Right cardiac atrium (tissue), 5 donors: ENCODE results near the gene KCNMB2. TPM values are rescaled to one million over a fixed set of nuclear protein-coding genes. Genes with fewer than 3 reads are reported as not detected.

Source experiments
- ATAC-seq, 2 donors: fragments of 200-7000 bp; cut with Tn5 transposase; one replicate each; pipeline versions ENCODE4 v1.8.0 to v1.9.1; 2020; ENCODE audit warnings: moderate library complexity in 2 of 2, mild to moderate bottlenecking in 1 of 2
- DNase-seq, 3 donors: peaks; one replicate each; pipeline ENCODE4 v3.0.0-alpha.2; 2020
- H3K27ac ChIP-seq: one replicate; pipeline ENCODE4 v1.5.1; 2013; ENCODE audit warnings: mild to moderate bottlenecking, low read length, control low read depth, moderate library complexity
- H3K27me3 ChIP-seq: one replicate; pipeline ENCODE4 v1.6.1; 2013; ENCODE audit not compliant: control insufficient read depth, insufficient read depth
- H3K4me1 ChIP-seq: one replicate; pipeline ENCODE4 v1.6.1; 2013; ENCODE audit warnings: low read length; ENCODE audit not compliant: control insufficient read depth, insufficient read depth
- H3K4me3 ChIP-seq: one replicate; pipeline ENCODE4 v1.5.1; 2013; ENCODE audit warnings: low read length, control low read depth
- H3K9me3 ChIP-seq: one replicate; pipeline ENCODE4 v1.6.1; 2013; ENCODE audit warnings: low read length; ENCODE audit not compliant: control insufficient read depth
- WGBS: extraction: QIAGEN DNeasy Blood & Tissue Kit; methylation state at CpG from one replicate; pipeline ENCODE4 v1.1.7; 2013; 5-methylcytosine and 5-hydroxymethylcytosine counted together
- intact Hi-C, 4 donors: fragments of 100-400 bp; cut with DNase I; formaldehyde crosslinking; loops; one replicate each; pipeline versions ENCODE4 v1.11.0 to v1.14.0; 2022 to 2023
- polyA plus RNA-seq: library from polyadenylated mRNA; stranded (reverse); fragments of 200-250 nt; gene quantifications from one replicate; pipeline ENCODE4 v1.2.3, GENCODE V29; 2013
- total RNA-seq, 4 donors: library from RNA; stranded (reverse); fragmentation: NEBNext Ultra II Directional; extraction: Animal tissue kit (Norgen Biotek cat#: 25700); gene quantifications; one replicate each; pipeline ENCODE4 v1.2.1, GENCODE V29; 2021
- donor health status: healthy with polysubstance abuse.
- donor health status: DM: no; HTN: yes; CAD: no.
- donor health status: DM: no; HTN: no; CAD: no.
- donor health status: DM: no; HTN: yes; CAD: no; lungs with severe emphysema.
- donor health status: DM: yes; HTN: yes; CAD: no.

The KCNMB2 gene
- total and polyA plus RNA-seq, 5 donors = 4.5 to 10.0 (median 5.1) TPM

DNA sequence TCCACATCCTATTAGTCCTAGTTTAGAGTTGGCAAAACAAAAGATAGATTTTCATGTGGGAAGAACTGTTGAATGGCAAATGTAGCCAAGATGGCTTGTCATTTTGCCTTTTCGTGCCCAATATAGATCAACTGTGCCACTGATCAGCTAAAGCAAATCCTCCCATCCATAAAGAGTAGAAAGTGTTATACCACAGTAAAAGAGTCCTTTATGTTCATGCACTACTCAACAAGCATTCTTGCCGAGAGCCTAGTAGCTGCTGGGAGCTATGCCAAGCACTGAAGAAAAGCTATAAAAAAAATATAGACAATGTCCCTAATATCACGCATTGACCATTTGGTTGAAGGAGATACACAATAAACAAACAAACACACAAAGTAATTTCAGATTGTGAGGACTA lies 225.2 kb downstream of the KCNMB2 start:
- ATAC-seq (no peak), DNase-seq (no peak)
- no peaks in the 10 kb centered on the region for H3K27me3 ChIP-seq
- no peak overlapping the region for H3K27ac ChIP-seq
- WGBS = 76% methylated on average over 3 of the region's 3 CpGs
- H3K9me3 ChIP-seq = no peaks in the 10 kb centered on the region
- no peak overlapping the region for H3K4me3 ChIP-seq
- H3K4me1 ChIP-seq = no peaks in the 10 kb centered on the region
- intact Hi-C loops = no loop called here

- intact Hi-C loops = no loop called here
- peak overlapping the region; percentile 78 for H3K27ac ChIP-seq
- H3K4me3 ChIP-seq = no peak overlapping the region
- 48% methylated on average over 1 of the region's 1 CpG for WGBS
- H3K4me1 ChIP-seq = no peaks in the 10 kb centered on the region
- no peaks in the 10 kb centered on the region for H3K9me3 ChIP-seq
- no peaks in the 10 kb centered on the region for H3K27me3 ChIP-seq
- no peak for DNase-seq
- ATAC-seq = peak; percentile 28 to 81
These were observed 226.1 kb downstream of the KCNMB2 start for GRCh38 chr3:178762385-178762784.

DNA sequence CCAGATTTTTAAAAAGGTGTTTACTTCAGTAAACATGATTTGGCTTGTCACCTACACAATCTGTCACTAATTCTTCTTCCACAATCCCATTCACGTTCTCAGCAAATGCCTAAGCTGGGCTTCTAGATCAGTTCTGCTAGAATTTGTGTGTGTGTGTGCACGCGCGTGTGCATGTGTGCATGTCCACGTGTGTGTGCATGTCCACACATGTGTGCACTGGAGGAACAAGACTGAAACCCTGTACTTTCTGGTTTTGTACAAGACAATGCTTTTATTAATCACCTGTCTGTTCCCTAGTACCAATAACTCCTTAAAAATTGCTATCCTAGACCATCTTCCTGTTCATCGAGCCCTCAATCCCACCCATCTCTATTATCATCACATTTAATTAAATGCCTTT lies 229.2 kb downstream of the KCNMB2 start:
- DNase-seq = no peak
- no peaks in the 10 kb centered on the region for H3K9me3 ChIP-seq
- H3K4me1 ChIP-seq = no peaks in the 10 kb centered on the region
- no peak overlapping the region for H3K4me3 ChIP-seq
- WGBS = 81% methylated on average over 6 of the region's 6 CpGs
- H3K27me3 ChIP-seq = no peaks in the 10 kb centered on the region
- intact Hi-C loops = no loop called here
- no peak for ATAC-seq
- no peak overlapping the region for H3K27ac ChIP-seq

DNA sequence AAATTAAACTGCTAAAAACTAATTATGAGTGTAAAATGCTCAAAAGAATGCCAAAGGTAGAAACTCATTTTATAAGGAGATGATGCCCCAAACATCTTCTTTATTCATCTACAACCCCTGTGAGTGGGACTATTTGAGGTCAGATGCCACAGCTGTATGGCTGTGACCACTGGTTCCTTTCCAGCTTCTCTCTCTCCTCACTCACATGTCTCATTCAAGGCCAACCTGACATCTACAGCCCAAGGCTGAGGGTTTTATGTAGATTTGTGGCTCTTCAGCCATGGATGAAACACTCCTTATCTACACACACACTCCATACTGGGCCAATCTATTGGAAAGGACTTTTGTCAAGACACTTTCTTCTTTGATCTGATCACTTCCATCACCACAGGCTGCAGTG lies 231.3 kb downstream of the KCNMB2 start:
- H3K27ac ChIP-seq = no peak overlapping the region
- no peaks in the 10 kb centered on the region for H3K4me1 ChIP-seq
- H3K4me3 ChIP-seq = no peak overlapping the region
- H3K9me3 ChIP-seq = no peaks in the 10 kb centered on the region
- intact Hi-C loops = no loop called here
- ATAC-seq (no peak), DNase-seq (no peak)
- H3K27me3 ChIP-seq = no peaks in the 10 kb centered on the region

DNA sequence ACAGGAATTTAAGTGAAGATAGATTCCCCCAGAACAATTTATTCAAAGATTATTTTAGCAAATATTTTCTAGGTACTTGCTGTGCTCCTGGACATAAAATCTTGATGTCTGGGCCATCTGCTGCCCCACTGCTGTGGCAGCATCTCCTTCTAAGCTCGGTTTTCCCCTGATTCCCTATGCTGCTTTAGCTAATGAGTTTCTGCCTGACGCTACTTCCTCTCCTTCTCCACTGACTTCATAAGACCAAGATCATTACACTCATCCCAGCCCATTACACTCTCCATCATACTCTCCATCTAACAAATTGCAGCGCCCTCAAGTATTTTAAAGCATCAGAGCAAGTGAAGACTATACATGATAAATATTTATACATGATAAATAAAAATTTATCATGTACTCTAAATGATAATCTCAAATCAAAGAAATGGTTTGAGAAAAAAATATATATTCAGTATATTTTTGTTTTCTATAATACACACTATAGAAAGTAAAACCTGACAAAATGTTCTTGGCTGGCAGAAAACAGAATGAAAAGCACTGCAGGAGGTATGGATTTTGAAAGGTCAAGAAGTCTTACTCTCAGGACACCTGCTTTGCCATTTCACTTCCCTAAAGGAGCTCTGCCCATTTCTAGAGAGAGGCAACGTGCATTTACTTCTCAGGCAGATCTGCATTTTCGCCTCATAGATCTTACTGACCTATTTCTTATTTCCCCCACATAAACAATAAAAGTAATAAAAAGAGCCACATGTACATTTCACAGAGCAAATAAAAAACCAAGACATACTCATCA lies 232.0 kb downstream of the KCNMB2 start:
- no peak overlapping the region for H3K27ac ChIP-seq
- no peaks in the 10 kb centered on the region for H3K9me3 ChIP-seq
- intact Hi-C loops = no loop called here
- H3K27me3 ChIP-seq = no peaks in the 10 kb centered on the region
- no peak overlapping the region for H3K4me3 ChIP-seq
- no peaks in the 10 kb centered on the region for H3K4me1 ChIP-seq
- ATAC-seq (no peak), DNase-seq (no peak)
- 88% methylated on average over 5 of the region's 5 CpGs for WGBS

- ATAC-seq (no peak), DNase-seq (no peak)
- WGBS = 83% methylated on average over 3 of the region's 3 CpGs
- Histone ChIP-seq H3K9me3 (no peaks in the 10 kb centered on the region), H3K4me3 (no peak overlapping the region), H3K27me3 (no peaks in the 10 kb centered on the region), H3K27ac (no peak overlapping the region), H3K4me1 (no peaks in the 10 kb centered on the region)
- intact Hi-C loops = no loop called here
These were observed 235.3 kb downstream of the KCNMB2 start for GRCh38 chr3:178771511-178771910.

GRCh38 chr3:178772746-178773145 lies 236.5 kb downstream of the KCNMB2 start:
- no peak for ATAC-seq

DNA sequence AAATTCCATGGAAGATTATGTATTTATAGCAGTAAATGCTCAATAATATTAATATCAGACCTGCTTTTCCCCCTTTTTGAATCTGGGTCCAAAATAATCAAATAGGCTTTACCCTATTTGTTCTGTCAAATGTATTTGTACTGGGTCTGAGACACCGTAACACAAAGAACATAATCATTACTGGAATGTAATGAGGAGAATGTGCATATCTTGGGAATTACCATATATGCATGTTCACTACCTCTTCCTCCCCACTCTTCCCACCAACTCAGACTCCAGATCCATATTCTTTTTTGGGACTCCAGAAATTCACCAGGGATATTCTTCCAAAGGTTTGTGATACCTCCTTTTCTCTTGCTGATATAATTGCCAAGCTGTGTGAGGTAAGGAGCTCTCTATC lies 237.1 kb downstream of the KCNMB2 start:
- Histone ChIP-seq H3K27ac (no peak overlapping the region), H3K4me1 (no peaks in the 10 kb centered on the region), H3K9me3 (no peaks in the 10 kb centered on the region), H3K27me3 (no peaks in the 10 kb centered on the region), H3K4me3 (no peak overlapping the region)
- intact Hi-C loops = no loop called here
- ATAC-seq = no peak
- DNase-seq = no peak
- WGBS = 94% methylated on average over 1 of the region's 1 CpG

More at GRCh38 chr3:178772746-178773145, 236.5 kb downstream of the KCNMB2 start:
- 87% methylated on average over 4 of the region's 4 CpGs for WGBS
- H3K27me3 ChIP-seq = no peaks in the 10 kb centered on the region
- intact Hi-C loops = no loop called here
- H3K4me3 ChIP-seq = no peak overlapping the region
- H3K4me1 ChIP-seq = no peaks in the 10 kb centered on the region
- H3K27ac ChIP-seq = no peak overlapping the region
- H3K9me3 ChIP-seq = no peaks in the 10 kb centered on the region
- no peak for DNase-seq

DNA sequence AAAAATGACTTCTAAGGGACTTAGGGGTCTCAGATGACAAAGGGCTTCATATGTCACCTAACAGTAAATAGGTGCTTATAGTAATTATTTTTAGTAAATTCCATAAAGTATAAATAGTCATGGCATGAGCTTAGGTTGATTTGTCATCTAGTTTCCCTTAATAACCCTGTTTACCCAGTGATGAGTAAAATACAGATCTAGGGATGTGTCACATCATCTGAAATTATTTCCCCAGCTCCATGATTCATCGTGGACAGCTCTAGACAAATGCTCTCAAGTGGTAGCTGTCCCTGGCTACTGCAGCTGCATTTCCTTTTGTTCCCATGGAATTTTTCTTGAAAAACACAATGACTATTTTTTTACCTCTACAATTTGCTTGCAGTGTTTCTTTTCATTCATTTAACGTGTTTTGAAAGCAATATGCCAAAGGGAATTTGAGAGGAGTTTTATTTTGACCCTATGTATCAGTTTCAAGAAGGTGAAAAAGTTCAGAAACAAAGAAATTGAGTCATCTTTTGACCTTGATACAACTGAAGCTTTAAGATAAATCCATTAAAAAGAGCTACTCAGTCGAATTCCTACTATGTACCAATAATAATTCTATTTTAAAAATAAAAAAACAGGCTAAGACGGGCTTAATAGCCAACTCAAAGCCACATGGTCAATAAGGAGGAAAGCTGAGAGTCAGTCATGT lies 241.6 kb downstream of the KCNMB2 start:
- ATAC-seq = peak in 1 of 2 donors; percentile 62
- Histone ChIP-seq H3K9me3 (no peaks in the 10 kb centered on the region), H3K4me1 (no peaks in the 10 kb centered on the region), H3K27me3 (no peaks in the 10 kb centered on the region), H3K27ac (no peak overlapping the region), H3K4me3 (no peak overlapping the region)
- 60% methylated on average over 4 of the region's 4 CpGs for WGBS
- no peak for DNase-seq
- intact Hi-C loops = no loop called here

DNA sequence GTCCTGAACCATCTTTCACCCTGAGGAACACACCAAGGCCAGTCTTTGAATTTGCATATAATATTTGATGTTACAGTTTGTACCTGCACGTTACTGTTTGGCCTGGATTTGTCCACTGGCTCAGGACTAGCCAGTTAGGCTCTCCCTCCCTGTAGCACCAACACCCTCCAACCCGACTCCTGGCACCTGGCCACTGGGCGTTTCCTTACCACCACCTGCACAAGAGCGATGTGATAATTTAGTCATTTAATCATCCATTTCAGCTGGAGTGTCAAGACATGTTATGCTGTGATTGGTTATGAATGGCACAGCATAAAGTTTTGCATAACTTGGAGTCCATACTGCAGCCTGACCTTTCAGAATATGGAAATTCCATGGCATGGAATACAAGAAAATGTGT lies 242.4 kb downstream of the KCNMB2 start:
- no peak overlapping the region for H3K27ac ChIP-seq
- no peak for DNase-seq
- intact Hi-C loops = no loop called here
- H3K4me1 ChIP-seq = no peaks in the 10 kb centered on the region
- H3K4me3 ChIP-seq = no peak overlapping the region
- ATAC-seq = no peak
- no peaks in the 10 kb centered on the region for H3K27me3 ChIP-seq
- whole genome bisulfite sequencing = 74% methylated on average over 4 of the region's 4 CpGs
- H3K9me3 ChIP-seq = no peaks in the 10 kb centered on the region

DNA sequence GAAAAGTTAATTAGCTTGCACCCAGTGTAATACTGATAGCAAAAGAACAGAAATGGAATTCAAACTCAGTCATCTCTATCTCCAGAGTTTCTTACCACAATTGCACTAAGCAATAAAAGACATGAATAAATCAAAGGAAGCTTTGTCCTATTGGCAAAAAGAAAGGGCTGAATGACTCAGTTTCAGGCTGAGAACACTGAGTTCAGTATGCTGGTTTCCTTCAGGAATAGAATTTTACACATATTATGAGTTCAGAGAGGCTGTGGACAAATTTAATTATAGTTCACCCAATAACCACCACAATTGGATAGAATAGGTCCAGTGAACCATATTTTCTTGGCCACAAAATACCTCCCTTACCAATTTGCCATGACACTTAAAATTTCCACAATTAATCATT lies 249.7 kb downstream of the KCNMB2 start:
- intact Hi-C loops = no loop called here
- H3K4me1 ChIP-seq = no peaks in the 10 kb centered on the region
- H3K27ac ChIP-seq = no peak overlapping the region
- no peak overlapping the region for H3K4me3 ChIP-seq
- no peaks in the 10 kb centered on the region for H3K27me3 ChIP-seq
- peaks cover 2% of the 10 kb centered on the region for H3K9me3 ChIP-seq
- DNase-seq (no peak), ATAC-seq (no peak)
